HCT116 (cell line): ENCODE results near the gene SAP130. TPM values are rescaled to one million over a fixed set of nuclear protein-coding genes. Genes with fewer than 3 reads are reported as not detected.

Source experiments
- ATAC-seq: fragments of 200-7000 bp; cut with Tn5 transposase; 2 replicates; pipeline ENCODE4 v1.9.1; 2020; ENCODE audit warnings: mild to moderate bottlenecking, moderate library complexity
- BruUV-seq: library from RNA; stranded (reverse); fragments of 400-500 nt; replicated peaks from 2 replicates; lab custom pipeline; 2021; lab: Mats Ljungman, UMichigan
- CTCF ChIA-PET: fragments of 300-600 bp; sonication (Branson Sonifier 250); formaldehyde crosslinking; loops from one replicate; lab custom pipeline; 2021; ENCODE audit warnings: antibody characterized with exemption; lab: Charles Lee
- POLR2A ChIA-PET: fragments of 300-600, 350-600 bp; sonication (Branson Sonifier 250); formaldehyde crosslinking; loops from one replicate; lab custom pipeline; 2021; ENCODE audit warnings: antibody characterized with exemption; lab: Charles Lee
- RAD21 ChIA-PET, 2 experiments: fragments of 300-600 bp; sonication (Branson Sonifier 250); formaldehyde crosslinking; loops; one replicate each; lab custom pipeline; 2023; ENCODE audit warnings: low total read pairs in 2 of 2; ENCODE audit not compliant: uncharacterized antibody in 2 of 2, unreplicated experiment in 2 of 2, low non-redundant PET in 1 of 2; lab: Charles Lee
- DNase-seq: peaks from one replicate; pipeline ENCODE4 v3.0.0-alpha.2; 2010; ENCODE audit warnings: low read depth, low spot score
- H2AFZ ChIP-seq: fragments of 200-600 bp; shearing (Covaris generic), sonication (generic); 2 replicates; pipeline ENCODE4 v1.6.1; 2017; ENCODE audit warnings: low read depth, mixed run types, mixed read lengths, antibody characterized with exemption, low read length; ENCODE audit not compliant: poor library complexity, severe bottlenecking
- H3K27ac ChIP-seq: 2 replicates; pipeline ENCODE4 v1.5.1; 2012; ENCODE audit warnings: low read depth, low read length
- H3K27me3 ChIP-seq: fragments of 200-600 bp; sonication (generic); 2 replicates; pipeline ENCODE4 v1.6.1; 2016; ENCODE audit warnings: mixed run types, low read length, mixed read lengths; ENCODE audit not compliant: insufficient read depth
- H3K36me3 ChIP-seq, 2 experiments: fragments of 200-500 bp in 1 of 2; fragments of 200-600 bp in 1 of 2; sonication (Bioruptor generic) in 1 of 2; sonication (generic) in 1 of 2; 2 replicates each; pipeline versions ENCODE4 v1.5.1 to v1.6.1; 2014 to 2016; ENCODE audit warnings: low read length in 2 of 2, inconsistent platforms in 1 of 2, mixed read lengths in 1 of 2, mixed run types in 1 of 2; ENCODE audit not compliant: insufficient read depth in 2 of 2, control insufficient read depth in 1 of 2
- H3K4me1 ChIP-seq, 2 experiments: fragments of 200-600 bp in 1 of 2; sonication (generic) in 1 of 2; 2 replicates each; pipeline versions ENCODE4 v1.5.1 to v1.6.1; 2012 to 2017; ENCODE audit warnings: low read length in 2 of 2, inconsistent platforms in 1 of 2, mild to moderate bottlenecking in 1 of 2, mixed read lengths in 1 of 2, mixed run types in 1 of 2, moderate library complexity in 1 of 2; ENCODE audit not compliant: insufficient read depth in 2 of 2, control insufficient read depth in 1 of 2
- H3K4me2 ChIP-seq: fragments of 200-600 bp; sonication (generic); 2 replicates; pipeline ENCODE4 v1.6.1; 2017; ENCODE audit warnings: mixed run types, low read length, mixed read lengths
- H3K4me3 ChIP-seq, 2 experiments: fragments of 200-600 bp in 1 of 2; sonication (generic) in 1 of 2; replicated peaks in 1 of 2; 2 replicates each; pipeline ENCODE4 v1.5.1; 2011 to 2016; ENCODE audit warnings: low read length in 2 of 2, control low read depth in 1 of 2, low read depth in 1 of 2, mild to moderate bottlenecking in 1 of 2, mixed read lengths in 1 of 2, mixed run types in 1 of 2
- H3K79me2 ChIP-seq: fragments of 200-600 bp; sonication (generic); 2 replicates; pipeline ENCODE4 v1.6.1; 2017; ENCODE audit warnings: mild to moderate bottlenecking, mixed run types, low read length, moderate library complexity, mixed read lengths; ENCODE audit not compliant: insufficient read depth
- H3K9ac ChIP-seq: fragments of 200-600 bp; sonication (generic); 2 replicates; pipeline ENCODE4 v1.6.1; 2016; ENCODE audit warnings: low read length, mixed read lengths
- H3K9me2 ChIP-seq: fragments of 200-600 bp; sonication (generic), shearing (Covaris generic); 2 replicates; pipeline ENCODE4 v1.6.1; 2017; ENCODE audit warnings: mixed run types, mild to moderate bottlenecking, moderate library complexity; ENCODE audit not compliant: insufficient read depth
- H3K9me3 ChIP-seq, 2 experiments: fragments of 200-500 bp in 1 of 2; fragments of 200-600 bp in 1 of 2; sonication (Bioruptor generic) in 1 of 2; sonication (generic) in 1 of 2; 2 replicates each; pipeline ENCODE4 v1.6.1; 2014 to 2017; ENCODE audit warnings: low read length in 2 of 2, mixed read lengths in 2 of 2, inconsistent platforms in 1 of 2, low read depth in 1 of 2, mild to moderate bottlenecking in 1 of 2, mixed run types in 1 of 2, moderate library complexity in 1 of 2; ENCODE audit not compliant: control insufficient read depth in 1 of 2, insufficient read depth in 1 of 2
- H4K20me1 ChIP-seq: fragments of 200-600 bp; sonication (generic), shearing (Covaris generic); 2 replicates; pipeline ENCODE4 v1.6.1; 2017; ENCODE audit warnings: mixed run types, mild to moderate bottlenecking, moderate library complexity; ENCODE audit not compliant: insufficient read depth
- CEBPB ChIP-seq: IDR thresholded peaks from 2 replicates; pipeline ENCODE4 v1.6.1; 2012; ENCODE audit warnings: low read depth
- EGR1 ChIP-seq: IDR thresholded peaks from 2 replicates; pipeline ENCODE4 v1.6.1; 2012; ENCODE audit warnings: low read depth
- ELF1 ChIP-seq: IDR thresholded peaks from 2 replicates; pipeline ENCODE4 v1.6.1; 2012; ENCODE audit warnings: low read depth, borderline replicate concordance
- EZH2 ChIP-seq: fragments of 200-600 bp; sonication (generic); IDR thresholded peaks from 2 replicates; pipeline ENCODE4 v1.6.1; 2017; ENCODE audit warnings: antibody characterized with exemption, mixed run types
- JUND ChIP-seq: IDR thresholded peaks from 2 replicates; pipeline ENCODE4 v1.6.1; 2012
- RAD21 ChIP-seq: IDR thresholded peaks from 2 replicates; pipeline ENCODE4 v1.6.1; 2012; ENCODE audit warnings: low read depth, mild to moderate bottlenecking
- SIN3A ChIP-seq: IDR thresholded peaks from 2 replicates; pipeline ENCODE4 v1.6.1; 2012; ENCODE audit warnings: low read depth
- SP1 ChIP-seq: IDR thresholded peaks from 2 replicates; pipeline ENCODE4 v1.6.1; 2012; ENCODE audit warnings: low read depth
- SRF ChIP-seq: IDR thresholded peaks from 2 replicates; pipeline ENCODE4 v1.6.1; 2012; ENCODE audit warnings: low read depth
- TCF7L2 ChIP-seq: IDR thresholded peaks from 2 replicates; pipeline ENCODE4 v1.7.0; 2011; ENCODE audit warnings: borderline replicate concordance, inconsistent platforms; ENCODE audit not compliant: insufficient read depth, insufficient read length; ENCODE audit errors: extremely low read depth
- ZFX ChIP-seq: fragments of 450-650 bp; IDR thresholded peaks from 2 replicates; pipeline ENCODE4 v1.6.1; 2017
- ZNF274 ChIP-seq: fragments of 200-500 bp; sonication (Bioruptor generic); IDR thresholded peaks from 2 replicates; pipeline ENCODE4 v1.6.1; 2014; ENCODE audit warnings: mild to moderate bottlenecking, low read depth, low read length, inconsistent platforms
- intact Hi-C: fragments of 100-400 bp; cut with micrococcal nuclease; formaldehyde crosslinking; loops from 2 replicates; pipeline ENCODE4 v1.10.0; 2022
- total RNA-seq: library from RNA; stranded (reverse); gene quantifications from one replicate; pipeline ENCODE4 v1.2.1, GENCODE V29; 2021; ENCODE audit not compliant: unreplicated experiment
- TF ChIP-seq, protein P1 (sequence below): IDR thresholded peaks from 2 replicates; pipeline ENCODE4 v1.6.1; 2011; ENCODE audit warnings: mild to moderate bottlenecking, low read length, moderate library complexity; ENCODE audit not compliant: insufficient replicate concordance; ENCODE audit errors: extremely low read depth
- TF ChIP-seq, protein P2 (sequence below): IDR thresholded peaks from 2 replicates; pipeline ENCODE4 v1.6.1; 2012
- TF ChIP-seq, protein P3 (sequence below): IDR thresholded peaks from 2 replicates; pipeline ENCODE4 v1.6.1; 2012; ENCODE audit warnings: low read depth
- TF ChIP-seq, protein P4 (sequence below): IDR thresholded peaks from 2 replicates; pipeline ENCODE4 v1.6.1; 2012
- TF ChIP-seq, protein P5 (sequence below), 3 experiments: fragments of 200-600 bp in 1 of 3; sonication (generic) in 1 of 3; IDR thresholded peaks in 2 of 3; conservative IDR thresholded peaks in 1 of 3; 2 replicates each; pipeline ENCODE4 v1.5.1; 2012 to 2017; ENCODE audit warnings: low read depth in 2 of 3, low read length in 2 of 3, antibody characterized with exemption in 1 of 3, borderline replicate concordance in 1 of 3, control low read depth in 1 of 3, mild to moderate bottlenecking in 1 of 3, mixed read lengths in 1 of 3, mixed run types in 1 of 3, moderate library complexity in 1 of 3; ENCODE audit not compliant: insufficient read depth in 1 of 3

The SAP130 gene
- total RNA-seq, 1 experiment from 2014 or later, result 29.5 TPM

DNA sequence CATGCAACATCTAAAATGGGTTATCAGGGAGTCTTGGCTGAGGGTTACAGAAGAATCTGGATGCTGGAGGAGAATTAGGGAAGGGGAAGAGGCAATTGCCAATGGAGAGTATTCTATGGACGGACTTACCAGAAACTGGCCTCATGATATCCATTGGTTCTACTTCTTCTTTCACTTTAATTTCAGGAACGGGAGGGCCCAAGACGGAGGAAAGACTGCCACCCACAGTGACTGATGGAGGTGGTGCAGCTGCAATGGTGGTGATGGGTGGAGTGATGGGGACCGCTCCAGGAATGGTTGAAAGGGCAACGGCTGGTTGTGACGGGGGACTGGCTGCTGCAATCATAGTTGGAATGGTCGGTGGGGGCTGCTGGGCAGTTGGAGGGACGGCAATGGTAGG, 73.0 kb downstream of the SAP130 start:
- Histone ChIP-seq H3K27me3 (no peaks in the 10 kb centered on the region), H3K27ac (no peak overlapping the region), H3K79me2 (no peaks in the 10 kb centered on the region), H3K9me2 (no peaks in the 10 kb centered on the region), H2AFZ (no peak overlapping the region), H3K9me3 (no peaks in the 10 kb centered on the region), H3K4me3 (no peak overlapping the region), H4K20me1 (no peaks in the 10 kb centered on the region), H3K36me3 (peaks cover 3 to 5% of the 10 kb centered on the region in 2 experiments; a peak in 3 of 4 replicates), H3K4me2 (no peak overlapping the region), H3K9ac (no peak overlapping the region), H3K4me1 (no peaks in the 10 kb centered on the region)
- ATAC-seq (no peak), DNase-seq (no peak)
- ChIA-PET CTCF (no interaction called here), RAD21 (no interaction called here), POLR2A (no interaction called here)
- intact Hi-C loops, result no loop called here
- no TSS peak for BruUV-seq
- TF ChIP-seq, protein P1, sequence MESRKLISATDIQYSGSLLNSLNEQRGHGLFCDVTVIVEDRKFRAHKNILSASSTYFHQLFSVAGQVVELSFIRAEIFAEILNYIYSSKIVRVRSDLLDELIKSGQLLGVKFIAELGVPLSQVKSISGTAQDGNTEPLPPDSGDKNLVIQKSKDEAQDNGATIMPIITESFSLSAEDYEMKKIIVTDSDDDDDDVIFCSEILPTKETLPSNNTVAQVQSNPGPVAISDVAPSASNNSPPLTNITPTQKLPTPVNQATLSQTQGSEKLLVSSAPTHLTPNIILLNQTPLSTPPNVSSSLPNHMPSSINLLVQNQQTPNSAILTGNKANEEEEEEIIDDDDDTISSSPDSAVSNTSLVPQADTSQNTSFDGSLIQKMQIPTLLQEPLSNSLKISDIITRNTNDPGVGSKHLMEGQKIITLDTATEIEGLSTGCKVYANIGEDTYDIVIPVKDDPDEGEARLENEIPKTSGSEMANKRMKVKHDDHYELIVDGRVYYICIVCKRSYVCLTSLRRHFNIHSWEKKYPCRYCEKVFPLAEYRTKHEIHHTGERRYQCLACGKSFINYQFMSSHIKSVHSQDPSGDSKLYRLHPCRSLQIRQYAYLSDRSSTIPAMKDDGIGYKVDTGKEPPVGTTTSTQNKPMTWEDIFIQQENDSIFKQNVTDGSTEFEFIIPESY, result no peak
- TF ChIP-seq SP1 (no peak), CEBPB (no peak), TCF7L2 (no peak), EZH2 (no peak), ZFX (no peak), RAD21 (no peak), ELF1 (no peak), EGR1 (no peak), SIN3A (no peak), JUND (no peak), ZNF274 (no peak), SRF (no peak)
- TF ChIP-seq, protein P2, sequence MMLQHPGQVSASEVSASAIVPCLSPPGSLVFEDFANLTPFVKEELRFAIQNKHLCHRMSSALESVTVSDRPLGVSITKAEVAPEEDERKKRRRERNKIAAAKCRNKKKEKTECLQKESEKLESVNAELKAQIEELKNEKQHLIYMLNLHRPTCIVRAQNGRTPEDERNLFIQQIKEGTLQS, result no peak
- TF ChIP-seq, protein P3, sequence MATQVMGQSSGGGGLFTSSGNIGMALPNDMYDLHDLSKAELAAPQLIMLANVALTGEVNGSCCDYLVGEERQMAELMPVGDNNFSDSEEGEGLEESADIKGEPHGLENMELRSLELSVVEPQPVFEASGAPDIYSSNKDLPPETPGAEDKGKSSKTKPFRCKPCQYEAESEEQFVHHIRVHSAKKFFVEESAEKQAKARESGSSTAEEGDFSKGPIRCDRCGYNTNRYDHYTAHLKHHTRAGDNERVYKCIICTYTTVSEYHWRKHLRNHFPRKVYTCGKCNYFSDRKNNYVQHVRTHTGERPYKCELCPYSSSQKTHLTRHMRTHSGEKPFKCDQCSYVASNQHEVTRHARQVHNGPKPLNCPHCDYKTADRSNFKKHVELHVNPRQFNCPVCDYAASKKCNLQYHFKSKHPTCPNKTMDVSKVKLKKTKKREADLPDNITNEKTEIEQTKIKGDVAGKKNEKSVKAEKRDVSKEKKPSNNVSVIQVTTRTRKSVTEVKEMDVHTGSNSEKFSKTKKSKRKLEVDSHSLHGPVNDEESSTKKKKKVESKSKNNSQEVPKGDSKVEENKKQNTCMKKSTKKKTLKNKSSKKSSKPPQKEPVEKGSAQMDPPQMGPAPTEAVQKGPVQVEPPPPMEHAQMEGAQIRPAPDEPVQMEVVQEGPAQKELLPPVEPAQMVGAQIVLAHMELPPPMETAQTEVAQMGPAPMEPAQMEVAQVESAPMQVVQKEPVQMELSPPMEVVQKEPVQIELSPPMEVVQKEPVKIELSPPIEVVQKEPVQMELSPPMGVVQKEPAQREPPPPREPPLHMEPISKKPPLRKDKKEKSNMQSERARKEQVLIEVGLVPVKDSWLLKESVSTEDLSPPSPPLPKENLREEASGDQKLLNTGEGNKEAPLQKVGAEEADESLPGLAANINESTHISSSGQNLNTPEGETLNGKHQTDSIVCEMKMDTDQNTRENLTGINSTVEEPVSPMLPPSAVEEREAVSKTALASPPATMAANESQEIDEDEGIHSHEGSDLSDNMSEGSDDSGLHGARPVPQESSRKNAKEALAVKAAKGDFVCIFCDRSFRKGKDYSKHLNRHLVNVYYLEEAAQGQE, result no peak
- TF ChIP-seq, protein P4, sequence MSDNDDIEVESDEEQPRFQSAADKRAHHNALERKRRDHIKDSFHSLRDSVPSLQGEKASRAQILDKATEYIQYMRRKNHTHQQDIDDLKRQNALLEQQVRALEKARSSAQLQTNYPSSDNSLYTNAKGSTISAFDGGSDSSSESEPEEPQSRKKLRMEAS, result no peak
- TF ChIP-seq, protein P5, sequence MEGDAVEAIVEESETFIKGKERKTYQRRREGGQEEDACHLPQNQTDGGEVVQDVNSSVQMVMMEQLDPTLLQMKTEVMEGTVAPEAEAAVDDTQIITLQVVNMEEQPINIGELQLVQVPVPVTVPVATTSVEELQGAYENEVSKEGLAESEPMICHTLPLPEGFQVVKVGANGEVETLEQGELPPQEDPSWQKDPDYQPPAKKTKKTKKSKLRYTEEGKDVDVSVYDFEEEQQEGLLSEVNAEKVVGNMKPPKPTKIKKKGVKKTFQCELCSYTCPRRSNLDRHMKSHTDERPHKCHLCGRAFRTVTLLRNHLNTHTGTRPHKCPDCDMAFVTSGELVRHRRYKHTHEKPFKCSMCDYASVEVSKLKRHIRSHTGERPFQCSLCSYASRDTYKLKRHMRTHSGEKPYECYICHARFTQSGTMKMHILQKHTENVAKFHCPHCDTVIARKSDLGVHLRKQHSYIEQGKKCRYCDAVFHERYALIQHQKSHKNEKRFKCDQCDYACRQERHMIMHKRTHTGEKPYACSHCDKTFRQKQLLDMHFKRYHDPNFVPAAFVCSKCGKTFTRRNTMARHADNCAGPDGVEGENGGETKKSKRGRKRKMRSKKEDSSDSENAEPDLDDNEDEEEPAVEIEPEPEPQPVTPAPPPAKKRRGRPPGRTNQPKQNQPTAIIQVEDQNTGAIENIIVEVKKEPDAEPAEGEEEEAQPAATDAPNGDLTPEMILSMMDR (IDR thresholded peaks at IDR 0.05 in 2 of 3, conservative IDR thresholded peaks at IDR 0.05 in 1 of 3; ENCODE audit: borderline replicate concordance in 1 of 3, insufficient read depth in 1 of 3, low read depth in 2 of 3, low read length in 2 of 3), result no peak
